A172 (cell line): Measurements from ENCODE around the gene TNPO3. TPM values are rescaled to one million over a fixed set of nuclear protein-coding genes. Genes with fewer than 3 reads are reported as not detected.
"Not testable (repeated sequence)": the region's sequence is repeated elsewhere in the genome, so short reads cannot be mapped to it uniquely, and the experiment has no call there.

Experiments
- DNase-seq: peaks from one replicate; pipeline ENCODE4 v3.0.0-alpha.2; 2015; ENCODE audit warnings: low spot score
- total RNA-seq: library from RNA; depleted of rRNA; stranded (reverse); fragments of >200 nt; shearing (Covaris generic); gene quantifications from 2 replicates; pipeline ENCODE4 v1.2.3, GENCODE V29; 2014

Gene TNPO3
- total RNA-seq, 1 experiment from 2014 or later: 41.6 TPM

DNA sequence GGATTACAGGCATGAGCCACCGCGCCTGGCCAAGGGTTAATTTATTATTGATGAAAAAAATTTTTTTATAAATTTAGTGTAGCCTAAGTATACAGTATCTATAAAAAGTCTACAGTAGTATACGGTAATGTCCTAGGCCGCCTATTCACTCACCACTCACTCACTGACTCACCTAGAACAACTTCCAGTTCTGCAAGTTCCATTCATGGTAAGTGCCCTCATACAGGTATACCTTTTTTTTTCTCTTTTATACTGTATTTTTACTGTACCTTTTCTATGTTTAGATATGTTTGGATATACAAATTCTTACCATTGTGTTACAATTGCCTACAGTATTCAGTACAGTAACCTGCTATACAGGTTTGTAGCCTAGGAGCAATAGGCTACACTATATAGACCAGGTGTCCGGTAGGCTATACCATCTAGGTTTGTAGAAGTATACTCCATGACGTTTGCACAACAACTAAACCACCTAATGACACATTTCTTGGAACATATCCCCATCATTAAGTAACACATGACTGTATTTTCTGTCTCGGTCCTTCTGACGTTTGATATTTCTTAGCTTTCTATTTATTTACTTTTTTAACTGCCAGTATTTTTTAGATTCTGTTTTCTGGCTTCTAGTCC lies 93.8 kb downstream of the TNPO3 start:
- DNase-seq: no peak

DNA sequence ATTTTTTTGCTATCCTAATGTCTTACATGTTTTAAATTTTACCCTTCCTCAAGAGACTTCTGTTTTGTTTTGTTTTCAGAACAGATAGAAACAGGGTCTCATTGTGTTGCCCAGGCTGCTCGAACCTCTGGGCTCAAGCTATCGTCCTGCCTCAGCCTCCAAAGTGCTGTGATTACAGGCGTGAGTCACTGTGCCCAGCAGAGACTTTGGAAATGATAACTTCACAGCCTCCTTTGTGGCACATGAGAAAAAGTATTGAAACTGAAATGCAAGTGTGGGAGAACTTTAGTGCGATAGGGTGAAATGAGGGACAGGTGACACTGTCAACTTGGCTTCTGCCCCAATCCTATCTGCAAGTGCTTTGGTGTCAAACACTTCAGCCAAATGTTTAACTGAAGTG lies 95.6 kb downstream of the TNPO3 start:
- DNase-seq: no peak

DNA sequence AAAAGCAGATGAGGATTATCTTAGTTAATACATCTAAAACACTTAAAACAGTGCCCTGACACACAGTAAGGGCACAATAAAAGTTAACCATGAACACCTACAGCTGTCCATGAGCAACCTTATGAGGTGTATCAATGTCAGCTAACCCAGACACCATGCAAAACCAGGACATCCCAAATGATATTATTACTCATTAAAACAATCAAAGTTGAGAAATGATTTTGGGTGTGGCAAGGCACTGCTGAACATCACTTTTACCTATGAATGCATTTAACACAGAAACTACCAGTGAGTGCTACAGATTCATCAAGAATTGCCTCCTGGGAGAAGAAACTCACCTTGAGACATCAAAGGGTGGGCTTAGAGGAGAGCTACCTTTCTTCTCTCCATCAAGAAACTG lies 98.9 kb downstream of the TNPO3 start:
- DNase-seq: no peak

DNA sequence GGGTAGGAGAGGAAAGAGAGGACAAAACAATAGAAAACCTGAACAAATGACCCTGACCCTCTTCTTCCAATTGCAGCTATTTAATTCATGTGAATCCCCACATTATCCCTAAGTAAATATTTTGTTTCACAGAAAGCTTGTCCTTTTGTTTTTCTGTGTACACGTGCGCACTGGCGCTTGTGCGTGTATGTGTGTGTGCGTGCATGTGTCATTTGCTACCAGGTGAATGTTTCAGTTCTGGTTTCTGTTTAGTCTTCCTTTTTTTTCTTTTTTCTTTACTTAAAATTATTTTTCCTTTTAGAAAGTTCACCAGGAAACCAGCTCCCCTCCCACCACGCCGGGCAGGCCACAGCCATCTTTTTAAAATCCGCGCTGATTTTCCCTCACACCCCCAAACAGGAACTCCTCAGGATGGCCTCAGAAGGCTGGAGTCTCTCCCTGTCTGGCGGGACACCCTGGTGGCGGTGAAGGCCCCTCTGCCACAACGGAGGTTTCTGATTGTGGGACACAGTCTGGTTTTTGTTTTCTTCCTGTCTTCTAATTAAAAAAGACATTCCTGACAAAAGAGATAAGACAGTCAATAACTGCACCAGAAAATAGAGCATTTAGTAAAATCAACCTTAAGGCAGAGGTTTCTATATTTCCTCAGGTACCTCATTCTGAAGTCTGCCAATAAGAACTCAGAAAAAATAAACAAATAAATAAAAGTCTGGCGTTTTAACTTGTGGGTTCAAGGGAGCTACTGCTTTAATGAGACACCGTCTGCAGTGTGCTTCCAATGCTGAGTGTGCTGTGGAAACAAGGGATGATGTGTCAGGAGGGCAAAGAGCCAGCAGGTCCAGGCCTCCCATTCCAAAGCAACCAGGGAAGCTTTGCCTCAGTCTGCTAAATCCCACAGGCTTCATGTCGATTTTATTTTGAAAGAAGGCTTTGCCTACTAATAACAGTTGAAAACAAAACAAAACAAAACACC lies 99.8 kb downstream of the TNPO3 start:
- no peak for DNase-seq

DNA sequence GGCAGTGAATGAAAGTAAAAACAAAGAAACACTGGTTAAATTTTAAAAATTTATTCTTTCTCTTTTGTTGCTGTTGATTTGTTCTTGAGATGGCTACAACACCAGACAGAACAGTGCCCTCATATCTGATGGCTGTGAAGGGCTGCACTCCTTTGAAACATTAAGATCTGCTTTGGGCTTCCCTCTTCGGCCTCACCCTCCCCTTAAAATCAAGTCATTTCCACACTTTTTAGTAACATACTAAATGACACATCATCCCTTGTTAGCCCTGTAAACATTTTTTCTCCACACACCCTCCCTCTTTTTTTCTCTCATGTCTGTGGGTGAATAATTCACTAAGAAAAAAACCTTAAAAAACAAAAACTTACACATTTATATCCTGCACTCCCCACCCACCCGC lies 100.8 kb downstream of the TNPO3 start:
- DNase-seq: no peak

DNA sequence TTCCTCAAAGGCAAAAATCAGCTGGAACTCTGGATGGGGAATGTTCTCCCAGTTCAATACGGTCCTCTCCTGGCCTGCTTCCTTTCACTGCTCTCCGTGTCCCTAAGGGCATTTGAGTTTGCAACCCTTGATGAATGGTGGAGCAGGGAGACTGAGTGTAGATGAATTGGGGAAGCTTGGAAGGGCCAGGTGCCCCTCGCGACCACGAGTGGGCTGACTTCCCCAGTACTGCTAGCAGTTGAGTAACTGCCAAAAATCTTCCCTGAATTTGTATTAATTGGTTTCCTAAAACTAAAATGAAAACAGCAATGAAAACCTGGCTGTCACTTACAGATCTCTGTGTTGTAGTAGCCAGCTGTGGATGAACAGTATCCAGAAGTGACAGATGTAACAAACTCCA lies 103.6 kb downstream of the TNPO3 start:
- no peak for DNase-seq

DNA sequence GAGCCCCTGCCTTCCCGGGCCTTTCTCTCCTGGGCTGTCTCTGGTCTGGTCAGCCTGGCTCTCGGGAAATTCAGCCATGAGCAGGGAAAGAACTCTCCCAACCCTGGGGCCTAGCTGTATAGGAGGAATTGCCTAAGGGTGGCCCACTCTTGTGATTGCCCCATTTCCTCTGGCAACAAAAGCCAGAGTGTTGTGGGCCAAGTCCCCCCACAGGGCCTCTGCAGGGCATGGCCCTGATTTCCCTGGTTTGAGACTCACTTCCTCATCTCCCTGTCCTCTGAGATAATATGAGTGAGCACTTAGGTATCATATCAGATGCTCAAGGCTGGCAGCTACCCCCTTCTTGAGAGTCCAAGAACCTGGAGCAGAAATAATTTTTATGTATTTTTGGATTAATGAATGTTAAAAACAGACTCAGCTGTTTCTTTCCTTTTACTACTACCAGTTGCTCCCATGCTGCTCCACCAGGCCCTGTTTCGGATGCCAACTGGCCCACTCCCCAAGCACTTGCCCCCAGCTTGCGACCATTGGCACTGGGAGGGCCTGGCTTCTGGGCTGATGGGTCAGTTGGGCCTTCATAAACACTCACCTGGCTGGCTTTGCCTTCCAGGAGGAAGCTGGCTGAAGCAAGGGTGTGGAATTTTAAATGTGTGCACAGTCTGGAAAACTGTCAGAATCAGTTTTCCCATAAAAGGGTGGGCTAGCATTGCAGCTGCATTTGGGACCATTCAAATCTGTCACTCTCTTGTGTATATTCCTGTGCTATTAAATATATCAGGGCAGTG lies 105.7 kb downstream of the TNPO3 start:
- no peak for DNase-seq

DNA sequence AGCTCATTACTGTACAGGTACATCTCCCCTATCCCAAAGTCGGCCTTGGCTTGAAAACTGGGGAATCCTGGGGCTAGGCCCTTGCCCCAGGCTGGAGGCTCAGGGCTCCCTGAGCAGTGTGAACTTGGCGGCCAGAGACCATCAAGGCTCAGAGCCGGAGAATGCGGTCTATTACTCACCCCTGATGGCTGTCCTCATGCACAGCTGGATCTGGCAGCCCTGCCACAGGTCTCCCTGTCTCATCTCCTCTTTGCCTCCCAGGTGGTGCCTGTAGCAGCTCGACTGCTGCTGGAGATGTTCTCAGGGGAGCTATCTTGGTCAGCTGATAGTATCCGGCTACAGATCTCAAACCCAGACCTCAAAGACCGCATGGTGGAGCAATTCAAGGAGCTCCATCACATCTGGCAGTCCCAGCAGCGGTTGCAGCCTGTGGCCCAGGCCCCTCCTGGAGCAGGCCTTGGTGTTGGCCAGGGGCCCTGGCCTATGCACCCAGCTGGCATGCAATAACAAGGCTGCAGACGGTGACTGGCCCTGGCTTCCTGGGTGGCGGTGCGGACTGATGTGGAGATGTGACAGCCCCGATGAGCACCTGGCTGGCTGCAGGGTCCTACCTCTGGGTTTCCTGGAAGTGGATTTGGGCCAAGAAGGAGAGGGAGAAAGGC lies 106.5 kb downstream of the TNPO3 start:
- DNase-seq: no peak

DNA sequence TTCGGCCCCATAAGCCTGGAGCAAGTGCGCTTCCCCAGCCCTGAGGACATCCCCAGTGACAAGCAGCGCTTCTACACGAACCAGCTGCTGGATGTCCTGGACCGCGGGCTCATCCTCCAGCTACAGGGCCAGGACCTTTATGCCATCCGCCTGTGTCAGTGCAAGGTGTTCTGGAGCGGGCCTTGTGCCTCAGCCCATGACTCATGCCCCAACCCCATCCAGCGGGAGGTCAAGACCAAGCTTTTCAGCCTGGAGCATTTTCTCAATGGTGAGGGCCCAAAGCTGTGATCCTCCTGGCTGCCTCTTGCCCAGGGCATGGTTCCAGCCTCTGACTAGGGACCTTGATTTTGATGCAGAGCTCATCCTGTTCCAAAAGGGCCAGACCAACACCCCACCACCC lies 107.1 kb downstream of the TNPO3 start:
- peak; percentile 4 for DNase-seq

DNA sequence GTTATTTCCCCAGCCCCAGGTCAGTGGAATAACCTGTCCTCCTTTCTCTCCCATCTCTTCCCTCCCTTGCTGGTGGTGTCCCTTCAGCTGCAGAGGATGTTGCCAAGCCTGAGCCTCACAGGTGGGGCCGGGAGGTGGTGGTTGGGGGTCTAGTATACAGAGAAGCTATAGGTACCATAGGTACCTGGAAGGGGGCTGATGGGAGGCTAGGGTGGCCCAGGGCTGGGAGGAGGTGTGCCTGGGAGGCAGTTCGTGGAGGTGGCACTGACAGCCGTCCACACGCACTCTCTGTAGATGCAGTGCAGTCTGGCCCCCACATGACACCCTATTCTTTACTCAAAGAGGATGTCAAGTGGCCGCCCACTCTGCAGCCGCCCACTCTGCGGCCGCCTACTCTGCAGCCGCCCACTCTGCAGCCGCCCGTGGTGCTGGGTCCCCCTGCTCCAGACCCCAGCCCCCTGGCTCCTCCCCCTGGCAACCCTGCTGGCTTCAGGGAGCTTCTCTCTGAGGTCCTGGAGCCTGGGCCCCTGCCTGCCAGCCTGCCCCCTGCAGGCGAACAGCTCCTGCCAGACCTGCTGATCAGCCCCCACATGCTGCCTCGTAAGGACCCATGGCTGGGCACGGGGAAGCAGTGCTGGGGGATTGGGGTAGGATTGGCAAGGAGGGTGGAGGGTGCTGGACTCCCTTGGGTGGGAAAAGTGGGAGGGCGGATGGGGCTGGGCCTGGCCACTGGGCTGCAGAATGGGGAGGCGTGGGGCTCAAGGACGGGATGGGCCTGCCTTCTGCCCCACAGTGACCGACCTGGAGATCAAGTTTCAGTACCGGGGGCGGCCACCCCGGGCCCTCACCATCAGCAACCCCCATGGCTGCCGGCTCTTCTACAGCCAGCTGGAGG lies 107.7 kb downstream of the TNPO3 start:
- DNase-seq: no peak

DNA sequence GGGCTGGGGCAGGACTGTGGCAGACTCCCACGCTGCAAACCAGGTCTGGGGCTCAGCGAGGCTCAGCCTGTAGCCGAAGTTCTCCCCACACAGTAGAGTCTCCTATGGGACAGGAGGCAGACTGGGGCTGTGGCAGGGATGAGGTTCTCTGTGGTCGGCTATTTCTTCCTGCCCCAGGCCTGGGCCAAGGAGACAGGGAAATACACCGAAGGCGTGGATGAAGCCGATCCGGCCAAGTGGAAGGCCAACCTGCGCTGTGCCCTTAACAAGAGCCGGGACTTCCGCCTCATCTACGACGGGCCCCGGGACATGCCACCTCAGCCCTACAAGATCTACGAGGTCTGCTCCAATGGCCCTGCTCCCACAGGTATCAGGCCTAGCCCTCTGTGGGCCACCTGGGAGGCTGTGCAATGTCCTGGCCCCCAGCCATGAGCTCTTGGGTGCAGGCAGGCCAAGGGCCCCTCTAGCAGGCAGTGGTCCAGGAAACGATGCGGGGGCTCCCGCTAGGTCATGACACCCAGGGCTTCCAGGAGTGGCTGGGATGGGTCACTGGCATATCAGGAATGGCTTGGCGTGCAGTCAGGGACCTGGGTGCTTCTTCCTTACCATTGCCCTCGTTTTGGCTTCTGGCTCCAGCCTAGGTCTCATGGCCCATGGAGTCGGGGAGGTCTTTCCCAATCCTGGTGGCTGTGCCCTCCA lies 109.1 kb downstream of the TNPO3 start:
- no peak for DNase-seq

DNA sequence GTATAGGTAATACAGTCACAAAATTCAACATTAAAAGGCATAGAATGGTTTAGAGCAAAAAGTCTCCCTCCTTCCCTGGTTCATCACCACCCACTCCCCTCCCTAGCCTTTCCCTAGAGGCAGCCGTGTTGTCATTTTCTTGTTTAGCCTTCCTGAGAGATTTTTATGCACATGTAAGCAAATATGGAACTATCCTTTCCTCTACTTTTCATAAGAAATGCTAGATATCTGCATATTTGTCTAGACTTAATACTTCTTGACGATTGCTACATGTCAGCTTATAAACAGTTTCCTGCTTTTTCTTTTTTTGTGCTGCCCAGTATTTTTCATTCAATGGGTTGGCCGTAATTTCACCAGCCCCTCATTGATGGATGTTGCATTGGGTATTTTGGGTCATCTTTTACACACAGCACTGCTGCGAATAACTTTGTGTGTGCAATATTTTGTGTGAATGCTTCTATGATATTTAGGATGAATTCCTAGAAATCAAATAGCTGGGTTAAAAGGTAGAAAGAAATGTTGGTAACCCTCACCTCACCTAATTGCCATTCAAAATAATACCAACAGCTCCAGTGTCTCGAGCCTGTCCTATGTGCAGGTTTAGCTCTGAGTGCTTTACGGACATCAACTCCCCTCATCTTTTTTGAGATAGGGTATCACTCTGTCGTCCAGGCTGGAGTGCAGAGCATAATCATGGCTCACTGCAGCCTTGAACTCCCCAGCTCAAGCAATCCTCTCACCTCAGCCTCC lies 110.2 kb downstream of the TNPO3 start:
- no peak for DNase-seq

DNA sequence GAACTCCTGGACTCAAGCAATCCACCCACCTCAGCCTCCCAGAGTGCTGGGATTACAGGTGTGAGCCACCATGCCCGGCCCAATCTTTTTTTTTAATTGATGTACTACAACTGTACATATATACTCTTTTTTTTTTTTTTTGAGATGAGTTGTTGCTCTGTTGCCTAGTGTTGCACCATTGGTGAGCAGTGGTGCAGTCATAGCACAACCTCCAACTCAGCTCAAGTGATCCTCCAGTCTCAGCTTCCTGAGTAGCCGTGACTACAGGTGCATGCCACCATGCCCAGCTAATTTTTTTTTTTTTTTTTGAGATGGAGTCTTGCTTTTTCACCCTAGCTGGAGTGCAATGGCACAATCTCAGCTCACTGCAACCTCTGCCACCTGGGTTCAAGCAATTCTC lies 111.7 kb downstream of the TNPO3 start:
- DNase-seq: not testable (repeated sequence)

DNA sequence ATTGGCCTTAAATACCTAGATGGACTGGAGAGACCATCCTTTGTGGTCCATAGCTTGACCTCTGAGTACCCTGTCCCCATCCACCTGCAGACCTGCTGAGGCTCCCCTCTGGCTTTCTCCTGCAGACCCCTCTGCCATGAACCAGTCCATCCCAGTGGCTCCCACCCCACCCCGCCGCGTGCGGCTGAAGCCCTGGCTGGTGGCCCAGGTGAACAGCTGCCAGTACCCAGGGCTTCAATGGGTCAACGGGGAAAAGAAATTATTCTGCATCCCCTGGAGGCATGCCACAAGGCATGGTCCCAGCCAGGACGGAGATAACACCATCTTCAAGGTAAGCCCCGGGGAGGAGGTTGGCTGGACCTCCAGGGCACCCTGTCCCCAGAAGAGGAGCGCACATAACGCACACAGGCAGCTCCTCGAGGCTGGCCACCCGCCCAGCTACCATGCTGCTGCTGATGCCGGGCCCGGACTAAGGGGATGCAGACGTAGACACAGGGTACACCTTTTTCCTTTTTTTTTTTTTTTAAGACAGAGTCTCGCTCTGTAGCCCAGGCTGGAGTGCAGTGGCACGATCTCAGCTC lies 112.9 kb downstream of the TNPO3 start:
- DNase-seq: no peak

DNA sequence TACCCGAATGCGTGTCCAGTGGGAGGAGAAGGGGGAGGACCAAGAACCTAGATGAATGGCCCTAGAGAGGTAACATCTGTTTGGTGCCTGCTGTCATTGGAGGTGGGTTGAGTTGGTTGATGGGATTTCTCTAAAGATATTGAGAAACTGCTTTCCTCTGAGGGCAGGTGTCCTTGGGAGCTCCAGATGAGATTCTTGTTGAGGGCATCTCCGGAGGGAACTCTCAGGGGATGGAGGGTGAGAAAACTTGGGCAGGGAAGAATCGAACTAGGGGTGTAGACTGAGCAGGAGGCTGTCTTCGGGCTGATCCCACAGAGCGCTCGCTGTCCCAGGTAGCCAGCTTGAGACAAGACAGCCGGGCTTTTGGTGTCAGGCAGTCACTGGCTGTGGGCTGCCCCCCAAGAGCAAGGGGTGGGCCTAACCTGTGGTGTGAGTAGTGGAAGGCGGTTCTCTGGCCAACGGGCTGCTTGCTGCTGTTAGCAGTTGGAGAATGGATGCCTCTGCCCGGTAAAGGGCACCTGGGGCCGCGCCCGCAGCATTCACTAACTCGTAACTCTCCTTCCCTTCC lies 113.5 kb downstream of the TNPO3 start:
- DNase-seq: no peak

DNA sequence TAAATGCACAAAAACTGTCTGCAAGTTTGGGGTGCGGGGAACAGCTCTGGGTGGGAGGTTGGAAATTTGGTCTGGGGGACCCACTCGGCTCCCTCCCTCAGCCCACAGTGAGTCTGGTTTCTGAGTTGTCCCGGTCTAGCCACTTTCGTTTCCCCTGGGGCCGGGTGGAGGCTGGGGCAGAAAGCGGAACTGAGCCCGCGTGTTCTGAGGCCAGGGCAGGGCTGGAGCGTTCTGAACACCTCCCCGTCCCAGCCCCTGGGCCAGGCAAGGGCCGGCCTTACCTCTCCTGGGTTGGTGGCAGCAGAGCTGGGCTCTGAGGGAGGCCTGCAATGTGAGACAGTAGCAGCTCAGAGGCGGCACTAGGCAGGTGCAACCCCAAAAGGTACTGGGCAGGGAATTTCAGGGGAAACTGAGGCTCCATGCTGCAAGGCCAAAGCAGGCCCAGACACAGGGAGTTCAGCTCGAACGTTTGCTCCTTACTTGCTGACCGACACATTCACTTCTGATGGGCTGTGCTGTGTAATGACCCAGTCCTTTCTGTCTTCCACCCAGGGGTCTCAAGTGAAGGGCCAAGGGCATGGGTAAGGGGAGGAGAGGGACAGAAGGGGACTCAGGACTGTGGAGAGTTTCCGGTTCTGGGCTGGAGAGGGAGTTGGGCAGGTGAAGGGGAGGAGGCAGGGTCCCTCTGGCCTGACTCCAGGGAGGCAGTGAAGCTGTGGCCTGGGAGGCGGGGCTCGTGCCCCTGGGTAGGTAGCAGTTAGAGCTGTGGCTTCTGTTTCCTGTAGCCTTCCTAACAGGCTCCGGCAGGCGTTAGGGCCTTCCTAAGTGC lies 114.2 kb downstream of the TNPO3 start:
- DNase-seq: no peak

DNA sequence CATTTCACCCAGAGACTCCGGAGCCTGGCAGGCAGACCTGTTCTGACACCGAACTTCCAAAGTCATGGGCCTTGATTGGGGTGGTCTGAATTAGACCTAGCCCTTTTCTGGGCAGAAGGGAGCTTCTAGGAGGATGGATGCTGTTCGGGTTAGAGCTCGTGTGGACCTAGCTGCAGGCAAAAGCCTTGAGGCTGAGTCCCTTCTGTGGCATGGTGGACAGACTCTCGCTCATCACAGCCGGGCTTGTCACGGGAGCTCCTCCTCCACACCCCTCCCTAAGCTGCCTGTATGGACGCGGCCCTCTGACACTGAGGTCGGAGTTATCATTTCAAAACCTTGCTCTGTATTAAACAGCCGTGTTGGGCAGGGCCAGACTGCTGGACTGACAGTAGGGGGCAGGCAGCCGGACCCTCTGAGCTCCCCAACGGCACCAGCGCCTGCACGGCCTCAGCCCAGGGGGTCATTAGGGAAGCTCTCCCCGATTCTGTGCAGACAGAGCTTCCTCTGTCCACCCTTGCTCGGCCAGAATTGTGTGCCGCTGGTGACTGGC lies 115.0 kb downstream of the TNPO3 start:
- DNase-seq: no peak
